ENCODE measurements around the gene CRACDL.
"Not testable (repeated sequence)": the region's sequence is repeated elsewhere in the genome, so short reads cannot be mapped to it uniquely, and the experiment has no call there.

The CRACDL gene

DNA sequence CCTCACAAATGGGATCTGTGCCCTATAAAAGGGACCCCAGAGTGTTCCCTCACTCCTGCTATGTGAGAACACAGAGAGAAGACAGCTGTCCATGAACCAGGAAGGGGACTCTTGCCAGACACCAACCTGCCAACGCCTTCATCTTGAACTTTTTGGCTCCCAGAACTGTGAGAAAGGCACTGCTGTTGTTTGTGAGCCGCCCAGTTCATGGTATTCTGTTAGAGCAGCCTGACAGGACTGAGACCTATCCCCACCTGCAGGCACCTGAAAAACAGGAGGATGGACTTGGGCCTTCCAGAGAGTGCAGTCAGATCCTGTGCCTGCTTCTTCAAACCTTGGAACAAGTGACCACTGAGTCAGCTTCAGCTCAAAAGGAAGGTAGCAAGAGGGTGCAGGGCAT, 51.4 kb downstream of the CRACDL start:
- ChIA-PET POLR2A (no interaction called here), CTCF (no interaction called here)
- TF ChIP-seq ZNF384 (IDR thresholded peaks at IDR 0.05) (no peak), ELF4 (IDR thresholded peaks at IDR 0.05) (no peak), LEF1 (IDR thresholded peaks at IDR 0.05; ENCODE audit: borderline replicate concordance) (no peak), TARDBP (IDR thresholded peaks at IDR 0.05) (no peak), BHLHE40 (IDR thresholded peaks at IDR 0.05; ENCODE audit: borderline replicate concordance) (no peak), HDGF (IDR thresholded peaks at IDR 0.05; ENCODE audit: borderline replicate concordance) (no peak), FOXM1 (IDR thresholded peaks at IDR 0.05; ENCODE audit: borderline replicate concordance) (no peak), FOXK2 (IDR thresholded peaks at IDR 0.05) (no peak), CTBP1 (IDR thresholded peaks at IDR 0.05; ENCODE audit: borderline replicate concordance) (no peak), SP1 (IDR thresholded peaks at IDR 0.05) (no peak), NFRKB (IDR thresholded peaks at IDR 0.05) (no peak)
- DNase-seq (ENCODE audit: extremely low spot score), result no peak

GRCh38 chr2:98883780-98884211, 52.2 kb downstream of the CRACDL start:
- no peak for DNase-seq (ENCODE audit: extremely low spot score)
- TF ChIP-seq SUZ12 (IDR thresholded peaks at IDR 0.05), result no peak
- TF ChIP-seq LEF1 (IDR thresholded peaks at IDR 0.05; ENCODE audit: borderline replicate concordance), result no peak
- TF ChIP-seq FOXM1 (IDR thresholded peaks at IDR 0.05; ENCODE audit: borderline replicate concordance), result no peak
- TF ChIP-seq CTBP1 (IDR thresholded peaks at IDR 0.05; ENCODE audit: borderline replicate concordance), result no peak
- TF ChIP-seq SP1 (IDR thresholded peaks at IDR 0.05), result no peak
- no peak for TF ChIP-seq HDGF (IDR thresholded peaks at IDR 0.05; ENCODE audit: borderline replicate concordance)
- no peak for TF ChIP-seq FOXA1 (IDR thresholded peaks at IDR 0.05)
- TF ChIP-seq, protein P1, sequence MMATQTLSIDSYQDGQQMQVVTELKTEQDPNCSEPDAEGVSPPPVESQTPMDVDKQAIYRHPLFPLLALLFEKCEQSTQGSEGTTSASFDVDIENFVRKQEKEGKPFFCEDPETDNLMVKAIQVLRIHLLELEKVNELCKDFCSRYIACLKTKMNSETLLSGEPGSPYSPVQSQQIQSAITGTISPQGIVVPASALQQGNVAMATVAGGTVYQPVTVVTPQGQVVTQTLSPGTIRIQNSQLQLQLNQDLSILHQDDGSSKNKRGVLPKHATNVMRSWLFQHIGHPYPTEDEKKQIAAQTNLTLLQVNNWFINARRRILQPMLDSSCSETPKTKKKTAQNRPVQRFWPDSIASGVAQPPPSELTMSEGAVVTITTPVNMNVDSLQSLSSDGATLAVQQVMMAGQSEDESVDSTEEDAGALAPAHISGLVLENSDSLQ (IDR thresholded peaks at IDR 0.05), result no peak
- no peak for TF ChIP-seq ELF4 (IDR thresholded peaks at IDR 0.05)
- TF ChIP-seq TARDBP (IDR thresholded peaks at IDR 0.05), result no peak
- TF ChIP-seq ZNF384 (IDR thresholded peaks at IDR 0.05), result no peak
- no peak for TF ChIP-seq ARNT (IDR thresholded peaks at IDR 0.05)
- no peak for TF ChIP-seq NFRKB (IDR thresholded peaks at IDR 0.05)
- no peak for TF ChIP-seq BHLHE40 (IDR thresholded peaks at IDR 0.05; ENCODE audit: borderline replicate concordance)
- no peak for TF ChIP-seq L3MBTL2 (conservative IDR thresholded peaks at IDR 0.05)
- TF ChIP-seq FOXK2 (IDR thresholded peaks at IDR 0.05), result no peak
- ChIA-PET CTCF (no interaction called here), POLR2A (no interaction called here)

DNA sequence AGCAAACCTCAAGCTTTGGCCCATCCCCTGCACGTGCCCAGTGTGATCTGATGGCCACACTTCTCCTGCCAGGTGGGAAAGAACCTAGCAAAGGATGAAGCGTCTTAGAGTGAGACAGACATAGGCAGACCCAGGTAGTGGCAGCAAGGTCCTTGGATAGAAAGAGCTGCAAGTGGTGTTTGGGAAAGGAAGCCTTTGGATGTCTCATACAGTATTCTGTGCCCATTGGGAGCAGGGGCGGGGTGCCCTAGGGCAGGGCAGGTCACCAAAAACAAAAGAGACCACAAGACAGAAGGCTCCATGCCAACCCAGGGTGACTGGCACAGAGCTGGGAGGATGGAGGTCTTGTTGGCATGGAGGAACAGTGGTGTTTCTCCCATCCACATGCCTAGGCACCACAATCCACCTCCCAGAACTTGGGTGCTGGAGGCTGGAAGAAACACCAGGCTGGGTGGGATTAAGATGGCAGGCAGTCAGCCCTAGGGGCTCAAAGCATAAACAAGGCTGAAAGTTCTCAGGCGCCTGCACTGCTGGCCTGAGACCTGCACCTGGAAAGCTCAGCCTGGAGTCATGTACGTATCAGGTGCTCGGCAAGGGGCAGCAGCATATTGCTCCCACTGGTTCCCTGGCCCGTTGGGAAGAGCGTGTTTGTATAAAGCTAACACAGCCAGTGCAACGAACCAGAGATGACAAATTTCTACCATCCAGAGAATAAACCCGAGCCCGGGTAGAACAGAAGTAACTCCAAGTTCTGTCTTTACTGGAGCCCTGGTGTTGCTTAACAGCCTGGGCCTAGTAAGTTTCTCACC, 52.9 kb downstream of the CRACDL start:
- TF ChIP-seq L3MBTL2 (conservative IDR thresholded peaks at IDR 0.05) (no peak), FOXA1 (IDR thresholded peaks at IDR 0.05) (no peak), TARDBP (IDR thresholded peaks at IDR 0.05) (no peak), SP1 (IDR thresholded peaks at IDR 0.05) (no peak), ARNT (IDR thresholded peaks at IDR 0.05) (no peak), FOXM1 (IDR thresholded peaks at IDR 0.05; ENCODE audit: borderline replicate concordance) (no peak)
- no peak for DNase-seq (ENCODE audit: extremely low spot score)
- CTCF ChIA-PET, result no interaction called here
- POLR2A ChIA-PET, result no interaction called here

- ChIA-PET POLR2A (no interaction called here), CTCF (no interaction called here)
- TF ChIP-seq FOXM1 (IDR thresholded peaks at IDR 0.05; ENCODE audit: borderline replicate concordance) (no peak), SUZ12 (IDR thresholded peaks at IDR 0.05) (no peak), ELF4 (IDR thresholded peaks at IDR 0.05) (no peak), CTBP1 (IDR thresholded peaks at IDR 0.05; ENCODE audit: borderline replicate concordance) (no peak)
- DNase-seq (ENCODE audit: extremely low spot score), result no peak
Observed at GRCh38 chr2:98882368-98882767, 53.7 kb downstream of the CRACDL start.

DNA sequence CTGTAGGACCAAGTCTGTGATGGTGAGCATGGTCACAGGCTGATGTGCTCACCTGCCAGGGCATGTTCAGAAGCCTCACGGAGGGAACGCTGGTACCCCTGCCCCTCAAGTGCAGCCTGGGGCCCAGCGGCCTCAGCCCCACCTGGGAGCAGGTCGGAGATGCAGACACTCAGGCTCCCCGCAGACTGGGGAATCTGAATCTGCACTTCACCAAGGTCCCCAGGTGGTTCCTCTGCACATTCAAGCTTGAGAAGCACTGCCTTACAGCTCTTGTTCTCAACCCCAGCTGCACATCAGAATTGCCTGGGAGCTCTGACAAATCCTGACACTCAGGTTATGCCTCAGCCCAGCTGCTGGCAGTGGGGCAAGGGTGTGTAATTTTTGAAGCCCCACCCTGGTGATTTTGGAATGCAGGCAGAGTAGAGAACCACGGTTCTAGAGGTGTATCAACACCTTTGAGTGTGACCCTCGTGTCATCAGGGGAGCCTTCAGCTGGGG, 54.8 kb downstream of the CRACDL start:
- ChIA-PET POLR2A (no interaction called here), CTCF (no interaction called here)
- TF ChIP-seq CTBP1 (IDR thresholded peaks at IDR 0.05; ENCODE audit: borderline replicate concordance), result no peak
- no peak for TF ChIP-seq ZNF384 (IDR thresholded peaks at IDR 0.05)
- no peak for TF ChIP-seq HDGF (IDR thresholded peaks at IDR 0.05; ENCODE audit: borderline replicate concordance)
- TF ChIP-seq SUZ12 (IDR thresholded peaks at IDR 0.05), result no peak
- TF ChIP-seq FOXM1 (IDR thresholded peaks at IDR 0.05; ENCODE audit: borderline replicate concordance), result no peak
- TF ChIP-seq LEF1 (IDR thresholded peaks at IDR 0.05; ENCODE audit: borderline replicate concordance), result no peak
- TF ChIP-seq SP1 (IDR thresholded peaks at IDR 0.05), result no peak
- TF ChIP-seq L3MBTL2 (conservative IDR thresholded peaks at IDR 0.05), result no peak
- no peak for TF ChIP-seq FOXA1 (IDR thresholded peaks at IDR 0.05)
- no peak for TF ChIP-seq ELF4 (IDR thresholded peaks at IDR 0.05)
- no peak for TF ChIP-seq FOXK2 (IDR thresholded peaks at IDR 0.05)
- no peak for TF ChIP-seq BHLHE40 (IDR thresholded peaks at IDR 0.05; ENCODE audit: borderline replicate concordance)
- TF ChIP-seq ARNT (IDR thresholded peaks at IDR 0.05), result no peak
- TF ChIP-seq NFRKB (IDR thresholded peaks at IDR 0.05), result no peak
- TF ChIP-seq TARDBP (IDR thresholded peaks at IDR 0.05), result no peak
- TF ChIP-seq, protein P1 (IDR thresholded peaks at IDR 0.05), result no peak
- no peak for DNase-seq (ENCODE audit: extremely low spot score)

GRCh38 chr2:98880266-98881152, 55.5 kb downstream of the CRACDL start:
- no peak for DNase-seq (ENCODE audit: extremely low spot score)
- TF ChIP-seq HDGF (IDR thresholded peaks at IDR 0.05; ENCODE audit: borderline replicate concordance) (no peak), ELF4 (IDR thresholded peaks at IDR 0.05) (no peak), FOXA1 (IDR thresholded peaks at IDR 0.05) (no peak), TARDBP (IDR thresholded peaks at IDR 0.05) (no peak), CTBP1 (IDR thresholded peaks at IDR 0.05; ENCODE audit: borderline replicate concordance) (no peak), FOXK2 (IDR thresholded peaks at IDR 0.05) (no peak), NFRKB (IDR thresholded peaks at IDR 0.05) (no peak), FOXM1 (IDR thresholded peaks at IDR 0.05; ENCODE audit: borderline replicate concordance) (no peak), SUZ12 (IDR thresholded peaks at IDR 0.05) (no peak), BHLHE40 (IDR thresholded peaks at IDR 0.05; ENCODE audit: borderline replicate concordance) (no peak), LEF1 (IDR thresholded peaks at IDR 0.05; ENCODE audit: borderline replicate concordance) (no peak)
- TF ChIP-seq, protein P1 (IDR thresholded peaks at IDR 0.05), result no peak
- CTCF ChIA-PET, result no interaction called here
- POLR2A ChIA-PET, result no interaction called here

DNA sequence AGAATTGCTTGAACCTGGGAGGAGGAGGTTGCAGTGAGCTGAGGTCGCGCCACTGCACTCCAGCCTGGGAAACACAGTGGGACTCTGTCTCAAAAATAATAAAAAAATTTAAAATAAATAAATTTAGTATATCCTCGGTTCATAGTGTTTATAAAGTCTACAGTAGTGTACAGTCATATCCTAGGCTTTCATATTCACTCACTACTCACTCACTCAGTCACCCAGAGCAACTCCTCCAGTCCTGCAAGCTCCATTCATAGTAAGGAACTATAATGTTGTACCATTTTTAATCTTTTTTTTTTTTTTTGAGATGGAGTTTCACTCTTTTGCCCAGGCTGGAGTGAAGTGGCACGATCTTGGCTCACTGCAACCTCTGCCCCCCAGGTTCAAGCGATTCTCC, 58.4 kb downstream of the CRACDL start:
- CTCF ChIA-PET; DNase-seq (ENCODE audit: extremely low spot score); POLR2A ChIA-PET: not testable (repeated sequence)

Measured in HEK293T (cell line).